GM12891 (cell line): ENCODE results near the gene DHRSX.
A peak's percentile ranks its signal among the peaks of the same experiment; 100 is the strongest.

ENCODE experiments used
- DNase-seq: peaks from one replicate; pipeline ENCODE4 v3.0.0; 2011; ENCODE audit warnings: low spot score; ENCODE audit not compliant: insufficient read length
- FAIRE-seq: peaks from 2 replicates; lab custom pipeline; 2011; peaks lifted over from hg19 to GRCh38; lab: Jason Lieb, UNC
- PAX5 ChIP-seq: IDR thresholded peaks from 2 replicates; pipeline ENCODE4 v1.6.1; 2011; ENCODE audit warnings: low read length, moderate library complexity, mild to moderate bottlenecking; ENCODE audit not compliant: insufficient read depth, severe bottlenecking
- POLR2A ChIP-seq: IDR thresholded peaks from 2 replicates; pipeline ENCODE4 v1.6.1; 2011; ENCODE audit warnings: low read depth, low read length, control low read depth
- POLR2AphosphoS5 ChIP-seq: IDR thresholded peaks from 2 replicates; pipeline ENCODE4 v1.6.1; 2011; ENCODE audit warnings: low read depth, low read length, control low read depth
- POU2F2 ChIP-seq: IDR thresholded peaks from 2 replicates; pipeline ENCODE4 v1.6.1; 2011; ENCODE audit warnings: low read depth, mild to moderate bottlenecking, control low read depth, low read length, moderate library complexity
- SPI1 ChIP-seq: IDR thresholded peaks from 2 replicates; pipeline ENCODE4 v1.6.1; 2011; ENCODE audit warnings: low read depth, low read length, control low read depth
- TAF1 ChIP-seq: IDR thresholded peaks from 2 replicates; pipeline ENCODE4 v1.6.1; 2011; ENCODE audit warnings: low read depth, low read length, control low read depth

The DHRSX gene

DNA sequence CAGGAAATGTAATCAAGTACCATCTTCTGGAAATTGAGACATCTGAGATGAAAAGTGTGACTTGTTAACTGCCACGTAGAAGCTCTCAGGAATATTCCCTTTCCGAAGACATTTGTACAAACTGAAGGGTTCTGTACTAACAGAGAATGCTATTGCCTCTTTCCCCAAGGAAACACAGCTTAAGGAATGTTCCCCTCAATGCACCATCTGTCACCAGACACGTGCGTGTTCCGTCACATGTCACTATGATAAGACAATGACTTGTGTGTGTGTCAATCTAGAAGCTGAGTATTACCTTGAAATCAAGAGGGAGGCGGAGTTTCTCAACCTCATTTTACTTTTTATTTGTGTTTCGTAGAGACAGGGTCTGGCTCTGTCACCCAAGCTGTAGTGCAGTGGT, 58.1 kb downstream of the DHRSX start:
- no peak for DNase-seq
- TF ChIP-seq POLR2AphosphoS5 (no peak), PAX5 (no peak), POLR2A (no peak)
- peak; percentile 66 for FAIRE-seq

DNA sequence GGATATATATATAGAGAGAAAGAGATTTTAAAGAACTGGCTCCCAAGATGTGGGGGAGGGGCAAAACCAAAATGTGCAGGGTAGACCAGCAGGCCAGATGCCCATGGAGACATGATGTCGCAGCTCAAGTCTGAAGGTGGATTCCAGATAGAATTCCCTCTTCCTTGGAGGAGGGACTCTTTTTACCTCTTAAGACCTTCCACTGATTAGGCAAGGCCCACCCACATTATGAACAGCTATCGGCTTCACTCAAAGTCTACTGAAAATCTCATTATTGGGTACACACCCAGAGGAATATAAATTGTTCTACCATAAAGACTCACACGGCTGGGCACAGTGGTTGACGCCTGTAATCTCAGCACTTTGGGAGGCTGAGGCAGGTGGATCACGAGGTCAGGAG, 59.3 kb downstream of the DHRSX start:
- no peak for FAIRE-seq
- TF ChIP-seq PAX5: no peak
- no peak for TF ChIP-seq TAF1
- TF ChIP-seq POU2F2: no peak
- no peak for TF ChIP-seq SPI1
- TF ChIP-seq POLR2A: no peak
- TF ChIP-seq POLR2AphosphoS5: no peak
- DNase-seq: no peak

DNA sequence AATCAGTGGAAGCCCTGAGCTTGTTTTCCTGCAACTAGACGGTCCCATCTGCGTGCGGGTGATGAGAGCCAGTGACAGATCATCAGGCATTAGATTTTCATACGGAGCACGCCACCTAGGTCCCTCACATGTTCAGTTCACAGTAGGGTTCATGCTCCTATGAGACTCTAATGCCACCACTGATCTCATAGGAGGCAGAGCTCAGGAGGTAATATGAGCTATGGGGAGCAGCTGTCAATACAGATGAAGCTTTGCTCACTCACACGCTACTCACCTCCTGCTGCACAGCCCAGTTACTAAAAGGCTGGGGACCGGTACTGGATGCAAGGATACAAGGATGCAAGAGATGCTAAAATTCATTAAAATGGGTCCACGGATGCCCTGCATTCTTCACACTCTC, 61.2 kb downstream of the DHRSX start:
- no peak for DNase-seq
- no peak for FAIRE-seq
- TF ChIP-seq SPI1 (no peak), TAF1 (no peak), POLR2A (no peak), POU2F2 (no peak)

DNA sequence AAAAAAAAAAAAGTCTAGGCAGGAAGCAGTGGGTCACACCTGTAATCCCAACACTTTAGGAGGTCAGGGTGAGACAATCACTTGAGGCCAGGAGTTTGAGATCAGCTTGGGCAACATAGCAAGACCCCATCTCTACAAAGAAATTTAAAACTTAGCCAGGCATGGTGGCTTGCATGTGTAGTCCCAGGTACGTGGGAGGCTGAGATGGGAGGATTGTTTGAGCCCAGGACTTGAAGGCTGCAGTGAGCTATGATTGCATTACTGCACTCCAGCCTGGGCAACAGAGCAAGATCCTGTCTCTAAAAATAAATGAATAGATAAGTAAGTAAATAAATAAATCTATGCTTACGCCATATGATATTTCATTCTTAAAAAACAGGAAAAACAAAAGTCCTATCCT, 65.3 kb downstream of the DHRSX start:
- FAIRE-seq (no peak), DNase-seq (no peak)
- no peak for TF ChIP-seq TAF1
- TF ChIP-seq SPI1: no peak
- TF ChIP-seq POLR2A: no peak
- no peak for TF ChIP-seq POLR2AphosphoS5

DNA sequence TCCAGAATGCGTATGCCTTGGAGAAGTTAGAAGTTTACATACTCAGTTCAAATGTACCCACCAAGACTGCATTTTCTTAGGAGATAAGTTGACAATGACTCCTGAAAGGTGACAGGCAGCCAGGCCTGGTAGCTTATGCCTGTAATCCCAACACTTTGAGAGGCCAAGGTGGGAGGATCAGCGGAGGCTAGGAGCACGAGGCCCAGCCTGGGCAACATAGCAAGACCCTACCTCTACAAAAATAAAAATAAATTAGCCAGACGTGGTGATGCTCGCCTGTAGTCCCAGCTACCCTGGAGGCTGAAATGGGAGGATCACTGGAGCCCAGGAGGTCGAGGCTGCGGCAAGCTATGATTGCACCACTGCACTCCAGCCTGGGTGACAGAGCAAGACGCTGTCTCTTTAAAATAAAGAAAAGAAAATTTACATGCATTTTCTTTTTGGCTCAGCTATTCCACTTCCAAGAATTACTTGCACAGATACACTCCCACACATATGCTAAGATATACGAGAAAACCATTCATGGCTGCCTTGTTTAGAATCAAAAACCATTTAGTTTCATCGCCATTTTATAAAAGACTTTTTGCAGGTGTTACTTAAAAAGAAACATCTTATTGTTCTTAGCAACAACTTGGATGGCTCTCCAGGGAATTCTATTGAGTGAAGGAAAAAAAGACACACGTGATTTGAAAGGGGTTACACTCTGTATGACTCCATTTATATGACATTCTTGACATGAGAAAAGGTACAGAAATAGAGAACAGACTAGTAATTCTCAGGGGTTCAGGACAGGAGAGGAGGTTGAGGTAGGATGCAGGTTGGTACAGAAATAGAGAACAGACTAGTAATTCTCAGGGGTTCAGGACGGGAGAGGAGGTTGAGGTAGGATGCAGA, 66.3 kb downstream of the DHRSX start:
- DNase-seq (no peak), FAIRE-seq (no peak)
- TF ChIP-seq SPI1 (no peak), TAF1 (no peak), POLR2A (no peak), POLR2AphosphoS5 (no peak)

DNA sequence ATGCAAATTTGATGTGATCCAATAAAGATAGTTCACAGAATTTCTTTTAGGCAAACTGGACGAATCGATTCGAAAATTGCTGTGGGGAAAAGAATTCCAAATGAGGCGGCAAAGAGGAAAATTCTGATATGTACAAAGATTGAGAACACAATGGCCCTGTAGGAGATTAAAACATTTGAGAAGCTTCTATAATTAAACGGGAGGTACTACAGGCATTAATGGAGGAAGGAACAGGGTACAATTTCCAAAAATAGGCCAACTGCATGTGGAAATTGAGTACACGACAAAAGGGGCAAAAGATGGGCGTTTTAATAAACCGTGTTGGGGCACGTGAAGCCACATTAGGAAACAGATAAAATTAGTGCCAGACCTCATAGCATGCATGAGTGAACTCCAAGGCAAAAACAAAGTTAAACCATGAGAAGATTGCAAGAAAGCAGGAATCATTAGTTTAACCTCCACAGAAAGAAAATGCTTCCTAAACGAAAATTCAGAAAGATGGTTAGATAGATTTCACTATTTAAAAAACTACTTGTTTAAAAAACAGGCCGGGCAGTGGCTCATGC, 68.4 kb downstream of the DHRSX start:
- no peak for FAIRE-seq
- no peak for DNase-seq
- TF ChIP-seq TAF1 (no peak), POLR2AphosphoS5 (no peak), PAX5 (no peak), POU2F2 (no peak), POLR2A (no peak), SPI1 (no peak)

DNA sequence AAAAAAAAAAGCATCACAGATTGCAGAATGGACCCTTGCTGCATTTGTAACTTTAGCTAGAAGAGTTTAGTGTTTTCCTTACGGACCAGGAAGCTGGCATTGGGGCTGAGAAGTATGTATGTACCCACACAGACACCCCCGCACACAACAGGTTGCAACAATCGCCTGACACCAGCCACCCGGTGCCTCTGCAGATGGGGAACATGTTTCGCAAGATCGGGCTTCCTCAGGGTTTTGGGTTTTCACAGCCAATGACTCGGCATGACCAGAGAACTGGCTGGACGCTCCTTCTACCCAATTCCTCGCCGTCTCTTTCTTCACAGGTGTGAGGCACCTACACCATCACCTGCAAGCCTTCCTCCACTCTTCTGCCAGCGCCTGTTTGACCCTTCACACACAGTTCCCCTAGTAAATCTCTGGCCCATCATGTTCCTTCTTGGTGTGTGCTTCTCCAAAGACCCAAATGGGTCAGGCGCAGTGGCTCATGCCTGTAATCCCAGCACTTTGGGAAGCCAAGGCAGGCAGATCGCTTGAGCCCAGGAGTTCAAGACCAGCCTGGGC, 70.4 kb downstream of the DHRSX start:
- no peak for DNase-seq
- no peak for FAIRE-seq
- TF ChIP-seq POU2F2 (no peak), POLR2AphosphoS5 (no peak), PAX5 (no peak), POLR2A (no peak), SPI1 (no peak), TAF1 (no peak)

DNA sequence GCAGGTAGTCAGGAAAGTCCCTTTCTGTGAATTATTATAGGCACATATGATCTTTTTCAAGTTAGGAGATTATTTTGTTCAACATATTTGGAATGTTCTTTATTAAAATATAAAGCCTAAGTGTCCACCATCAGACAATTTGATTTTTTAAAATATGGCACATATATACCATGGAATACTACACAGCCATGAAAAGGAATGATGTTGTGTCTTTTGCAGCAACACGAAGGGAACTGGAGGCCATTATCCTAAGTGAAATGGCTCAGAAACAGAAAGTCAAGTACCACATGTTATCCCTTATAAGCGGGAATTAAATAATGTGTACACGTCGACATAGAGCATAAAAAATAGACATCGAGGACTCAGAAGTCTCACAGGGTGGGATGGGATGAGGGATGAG, 73.0 kb downstream of the DHRSX start:
- no peak for FAIRE-seq
- TF ChIP-seq PAX5 (no peak), POU2F2 (no peak), TAF1 (no peak), POLR2A (no peak), POLR2AphosphoS5 (no peak), SPI1 (no peak)

DNA sequence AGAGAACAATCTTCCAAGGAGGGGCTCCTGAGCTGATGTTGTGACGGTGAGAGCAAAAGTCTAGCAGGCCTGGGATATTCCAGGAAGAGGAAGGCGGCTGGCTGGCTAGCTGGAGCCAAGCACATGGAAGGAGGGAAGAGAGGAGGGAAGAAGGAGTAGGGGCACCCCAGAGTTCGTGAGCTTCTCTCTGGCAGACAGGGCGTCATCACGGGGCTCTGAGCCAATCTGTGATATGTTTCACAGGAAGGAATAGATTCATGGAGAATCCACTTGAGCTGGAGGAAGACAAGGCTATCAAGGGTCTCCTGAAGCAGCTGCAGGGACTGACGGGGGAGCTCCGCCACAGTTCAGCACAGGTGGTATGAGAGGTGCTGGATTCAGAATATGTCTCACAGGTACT, 73.6 kb downstream of the DHRSX start:
- FAIRE-seq (no peak), DNase-seq (no peak)
- TF ChIP-seq TAF1 (no peak), SPI1 (no peak), POLR2A (no peak), POLR2AphosphoS5 (no peak), PAX5 (no peak), POU2F2 (no peak)

More for the DNA sequence above, 73.0 kb downstream of the DHRSX start:
- DNase-seq: no peak

DNA sequence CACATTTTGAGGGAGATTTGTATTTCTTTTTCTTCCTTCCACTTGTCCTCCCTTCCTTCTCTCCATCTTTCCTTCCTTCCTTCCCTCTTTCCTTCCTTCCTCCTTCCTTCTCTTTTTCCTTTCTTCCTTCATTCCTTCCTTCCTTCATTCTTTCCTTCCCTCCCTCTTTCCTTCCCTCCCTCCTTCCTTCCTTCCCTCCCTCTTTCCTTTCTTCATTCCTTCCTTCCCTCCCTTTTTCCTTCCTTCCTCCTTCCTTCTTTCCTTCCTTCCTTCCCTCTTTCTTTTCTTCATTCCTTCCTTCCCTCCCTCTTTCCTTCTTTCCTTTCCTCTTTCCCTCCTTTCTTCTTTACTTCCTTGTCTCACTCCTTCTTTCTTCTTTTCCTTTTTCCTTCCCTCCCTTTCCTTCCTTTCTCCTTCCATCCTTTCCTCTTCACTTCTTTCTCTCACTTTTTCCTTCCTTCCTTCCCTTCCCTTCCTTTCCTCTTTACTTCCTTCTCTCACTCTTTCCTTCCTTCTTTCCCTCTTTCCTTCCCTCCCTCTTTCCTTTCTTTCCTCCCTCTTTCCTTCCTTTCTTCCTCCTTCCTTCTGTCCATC, 74.4 kb downstream of the DHRSX start:
- no peak for TF ChIP-seq PAX5
- no peak for TF ChIP-seq TAF1
- no peak for TF ChIP-seq POLR2A
- no peak for TF ChIP-seq SPI1
- TF ChIP-seq POLR2AphosphoS5: no peak
- TF ChIP-seq POU2F2: no peak
- no peak for FAIRE-seq
- no peak for DNase-seq
